NCI-H446 (cell line): Measurements from ENCODE around the gene OSCAR.

Experiments
- DNase-seq, 2 experiments: peaks; one replicate each; lab custom pipeline; 2025; lab: John Stamatoyannopoulos, UW

OSCAR gene, protein sequence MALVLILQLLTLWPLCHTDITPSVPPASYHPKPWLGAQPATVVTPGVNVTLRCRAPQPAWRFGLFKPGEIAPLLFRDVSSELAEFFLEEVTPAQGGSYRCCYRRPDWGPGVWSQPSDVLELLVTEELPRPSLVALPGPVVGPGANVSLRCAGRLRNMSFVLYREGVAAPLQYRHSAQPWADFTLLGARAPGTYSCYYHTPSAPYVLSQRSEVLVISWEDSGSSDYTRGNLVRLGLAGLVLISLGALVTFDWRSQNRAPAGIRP

GRCh38 chr19:54100561-54100960 lies at the start of gene OSCAR:
OSCAR (minus strand) TSS chr19:54100803; CDS start chr19:54100792, 11 bp downstream.
- no peak for DNase-seq

DNA sequence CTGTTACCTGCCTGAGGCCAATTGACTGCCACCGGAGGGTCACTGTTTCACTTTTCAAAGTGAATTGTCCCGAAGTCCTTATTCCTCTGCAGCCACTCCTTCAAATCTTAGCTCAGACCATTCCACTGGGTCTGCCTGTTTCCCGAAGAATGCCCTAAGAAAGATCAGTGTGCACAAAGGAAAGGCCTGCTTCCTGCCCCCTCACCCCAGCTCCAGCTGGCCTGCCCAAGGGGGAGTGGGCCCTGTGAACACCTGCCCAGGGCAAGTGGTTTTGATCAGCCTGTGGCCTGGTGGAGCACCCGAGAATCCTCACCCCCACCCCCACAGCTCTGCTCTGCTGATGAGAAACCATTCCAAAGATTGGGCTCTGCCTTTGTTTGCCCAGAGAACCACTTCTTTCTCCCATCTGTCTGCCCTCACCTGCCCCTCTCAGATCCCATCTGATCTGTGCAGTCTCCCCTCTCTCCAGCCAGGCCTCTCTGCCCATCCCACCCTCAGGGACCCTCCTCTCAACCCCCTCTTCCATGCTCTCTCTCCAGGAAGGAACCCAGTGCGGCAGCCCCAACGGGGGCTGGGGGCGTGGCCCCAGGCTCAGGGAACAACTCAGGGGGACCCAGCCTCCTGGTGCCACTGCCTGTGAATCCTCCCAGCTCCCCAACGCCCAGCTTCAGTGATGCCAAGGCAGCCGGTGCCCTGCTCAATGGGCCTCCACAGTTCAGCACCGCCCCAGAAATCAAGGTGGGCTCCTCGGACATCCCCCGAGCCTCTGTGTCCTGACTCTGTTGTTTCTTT lies 48.6 kb upstream of the OSCAR start:
- DNase-seq: no peak

- no peak for DNase-seq
These were observed 47.6 kb upstream of the OSCAR start for GRCh38 chr19:54148158-54148557.

DNA sequence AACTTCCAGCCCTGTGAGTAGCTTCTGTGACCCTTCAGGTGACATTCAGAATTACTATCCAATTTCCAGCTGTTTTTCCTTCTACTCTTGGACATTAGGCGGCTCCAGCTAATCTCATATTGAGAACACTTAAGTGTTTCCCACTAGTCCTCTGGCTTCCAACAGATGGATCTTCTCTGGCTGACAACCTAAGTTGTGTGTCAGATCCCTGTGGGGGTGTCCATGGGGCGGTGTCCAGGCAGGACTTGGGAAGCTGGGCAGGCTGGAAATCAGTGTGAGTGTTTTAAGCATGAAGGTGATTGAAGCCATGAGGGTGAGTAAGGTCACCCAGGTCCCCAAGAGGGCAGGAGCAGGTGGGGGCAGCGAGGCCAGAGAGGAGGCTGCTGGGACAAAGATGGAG lies 47.1 kb upstream of the OSCAR start:
- no peak for DNase-seq

- no peak for DNase-seq
These were observed 45.0 kb upstream of the OSCAR start for GRCh38 chr19:54145541-54146158.

DNA sequence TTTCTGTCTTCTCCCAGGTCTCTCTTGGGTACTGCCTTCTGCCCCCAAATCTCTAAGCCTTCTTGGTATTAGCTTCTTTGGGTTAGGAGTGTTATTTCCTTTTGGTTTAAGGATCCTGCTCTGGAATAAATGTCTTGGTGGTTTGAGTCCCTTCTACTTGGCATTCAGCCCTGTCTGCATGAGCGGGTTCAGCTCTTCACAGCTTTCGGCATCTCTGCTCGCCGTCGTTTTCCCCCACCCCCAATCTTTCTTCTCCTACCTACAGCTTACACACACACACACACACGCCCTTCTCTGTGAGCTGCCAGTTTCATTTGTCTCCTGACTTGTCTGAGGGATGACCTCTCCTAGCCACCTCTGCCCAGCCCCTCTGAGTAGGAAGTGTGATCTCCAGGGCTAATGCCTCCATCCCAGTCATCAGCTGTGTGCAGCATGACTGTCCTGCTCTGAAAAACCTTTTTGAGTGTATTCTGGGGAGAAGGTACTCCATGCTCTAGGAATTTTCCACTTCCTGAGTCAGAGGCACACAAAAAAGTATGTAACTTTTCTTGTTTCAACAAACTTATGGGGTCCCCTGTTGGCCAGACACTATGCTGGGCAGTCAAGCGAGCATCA lies 41.7 kb upstream of the OSCAR start:
- DNase-seq: no peak

DNA sequence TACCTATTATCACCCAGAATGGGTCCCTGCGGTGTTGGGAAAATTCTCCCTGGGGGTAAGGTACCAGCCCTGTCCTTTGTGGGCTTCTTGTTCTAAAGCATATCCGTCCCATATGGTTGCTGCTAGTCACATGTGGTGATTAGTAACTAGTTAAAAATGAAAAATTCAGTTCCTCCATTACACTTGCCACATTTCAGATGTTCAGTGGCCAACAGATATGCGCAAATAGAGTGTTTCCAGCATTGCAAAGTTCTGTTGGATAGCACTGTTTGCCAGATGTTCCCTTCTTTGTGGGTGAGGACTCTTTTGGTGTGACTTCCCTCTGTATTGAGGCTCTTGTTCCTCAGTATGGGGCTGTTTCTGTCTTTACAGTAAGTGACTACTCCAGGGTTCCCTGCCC lies 40.8 kb upstream of the OSCAR start:
- DNase-seq: no peak

GRCh38 chr19:54138489-54139256 lies 38.1 kb upstream of the OSCAR start:
- DNase-seq: no peak

DNA sequence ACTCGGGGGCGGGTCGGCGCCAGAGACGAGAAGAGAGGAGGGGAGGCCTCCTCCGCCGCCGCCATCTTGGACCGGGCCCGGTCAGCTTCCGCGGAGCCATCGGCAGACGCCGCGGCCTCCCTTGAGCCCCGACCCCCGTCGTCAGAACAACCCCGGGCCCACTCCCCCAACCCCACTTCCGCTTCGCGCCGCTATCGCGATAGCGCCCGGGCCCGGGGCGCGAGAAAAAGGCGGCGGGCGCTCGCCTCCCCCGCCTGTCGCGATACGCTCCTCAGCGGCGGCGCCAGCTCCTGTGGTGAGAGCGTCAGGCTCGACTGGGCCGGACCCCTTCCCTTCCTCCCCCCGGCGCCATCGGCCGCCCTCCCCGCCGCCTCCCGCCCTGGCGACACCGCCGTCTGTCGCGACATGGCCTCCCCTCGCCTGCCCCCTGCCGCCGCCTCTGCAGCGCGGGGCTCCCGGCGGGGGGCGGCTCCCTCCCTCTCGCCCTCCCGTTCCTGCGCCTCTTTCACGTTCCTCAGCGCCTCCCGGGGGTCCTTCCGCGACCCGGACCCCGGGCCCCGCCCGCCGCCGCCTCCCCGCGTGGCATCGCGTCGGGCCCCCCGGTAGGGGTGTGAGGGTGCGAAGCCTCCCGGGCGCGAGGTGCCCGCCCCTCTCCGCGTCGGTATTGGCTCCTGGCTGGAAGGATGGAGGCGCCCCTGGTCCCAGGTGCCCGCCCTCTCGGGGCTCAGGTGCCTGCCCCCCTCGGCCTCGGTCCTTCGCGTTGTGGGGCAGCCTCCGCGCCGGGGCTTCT lies 37.3 kb upstream of the OSCAR start, which contains the start of gene CNOT3:
CNOT3 (plus strand) TSS at position 64 of the 790 bp plus-strand sequence. CDS start 5,217 bp downstream, outside the sequence.
- DNase-seq: no peak

DNA sequence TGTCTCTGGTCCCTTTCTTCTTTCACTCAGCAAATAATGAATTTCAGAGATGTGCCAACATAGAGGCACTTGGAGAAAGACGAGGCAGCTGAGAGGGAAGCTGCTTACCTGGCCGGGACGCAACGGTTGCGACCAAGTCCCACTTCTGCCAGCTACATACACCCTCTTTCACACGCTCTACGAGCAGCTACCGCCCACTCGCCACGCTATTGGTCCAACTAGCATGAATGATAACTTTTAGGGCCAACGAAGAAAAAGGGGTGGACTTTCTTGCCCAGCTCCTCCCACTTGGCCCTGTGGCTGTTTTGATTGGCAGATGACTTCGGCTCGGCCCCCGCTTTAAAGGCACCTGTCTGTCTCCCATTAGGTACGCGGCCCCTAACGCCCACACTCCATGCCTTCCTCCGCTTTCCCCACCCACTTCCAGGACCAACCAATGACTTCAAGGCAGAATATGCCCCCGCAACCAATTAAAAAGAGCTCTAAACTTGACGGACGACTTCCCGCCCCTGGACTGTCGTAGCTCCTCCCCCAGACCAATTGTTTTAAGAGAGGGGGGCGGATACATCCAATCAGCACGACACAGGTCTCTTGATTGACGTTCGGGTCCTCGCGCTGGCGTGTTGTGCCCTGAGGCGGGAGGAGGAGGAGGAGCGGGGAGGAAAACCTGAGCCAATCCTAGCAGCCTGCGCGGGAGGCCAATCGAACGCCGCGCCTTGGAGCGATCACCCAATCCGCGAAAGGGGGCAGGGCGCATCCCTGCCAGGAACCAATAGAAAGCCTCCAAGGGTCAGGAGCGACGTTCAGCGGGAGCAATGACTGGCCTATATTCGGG lies 36.5 kb upstream of the OSCAR start:
- DNase-seq: peak; percentile 100

DNA sequence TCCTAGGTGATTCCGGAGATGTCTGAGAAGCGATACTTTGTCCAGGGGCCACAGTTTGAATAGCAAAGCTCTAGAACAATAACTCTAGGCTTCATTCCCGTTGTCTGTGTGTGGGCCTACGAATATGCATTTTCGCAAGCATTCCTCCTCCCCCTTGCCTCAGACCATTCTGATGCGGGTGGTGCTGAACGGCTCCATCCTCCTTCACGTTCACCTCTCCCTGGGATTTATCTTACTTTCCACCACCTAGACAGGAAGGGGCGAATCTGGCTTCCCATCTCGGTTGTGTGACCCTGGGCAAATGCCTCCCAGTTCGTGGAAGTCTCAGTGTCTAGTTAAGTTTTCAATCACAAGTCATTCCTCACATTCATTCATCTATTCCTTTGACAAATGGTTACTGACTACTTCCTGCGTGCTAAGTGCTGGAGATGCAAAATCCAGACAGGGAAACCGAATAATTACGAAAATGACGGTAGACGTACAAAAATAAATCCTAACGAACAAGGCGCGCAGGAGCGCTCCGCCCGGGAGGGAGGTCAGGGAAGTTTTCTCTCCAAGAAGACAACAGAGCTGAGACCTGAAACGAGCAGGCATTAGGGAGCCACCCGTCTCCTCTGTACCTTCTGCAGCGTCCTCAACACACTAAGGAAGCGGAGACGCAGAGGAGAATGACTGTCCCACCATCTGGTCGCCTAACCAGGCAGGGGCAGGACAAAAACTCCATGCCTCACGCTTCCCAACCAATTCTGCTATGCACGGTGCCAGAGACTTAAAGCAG lies 35.7 kb upstream of the OSCAR start:
- DNase-seq: no peak

GRCh38 chr19:54133957-54134590 lies 33.5 kb upstream of the OSCAR start:
- no peak for DNase-seq

DNA sequence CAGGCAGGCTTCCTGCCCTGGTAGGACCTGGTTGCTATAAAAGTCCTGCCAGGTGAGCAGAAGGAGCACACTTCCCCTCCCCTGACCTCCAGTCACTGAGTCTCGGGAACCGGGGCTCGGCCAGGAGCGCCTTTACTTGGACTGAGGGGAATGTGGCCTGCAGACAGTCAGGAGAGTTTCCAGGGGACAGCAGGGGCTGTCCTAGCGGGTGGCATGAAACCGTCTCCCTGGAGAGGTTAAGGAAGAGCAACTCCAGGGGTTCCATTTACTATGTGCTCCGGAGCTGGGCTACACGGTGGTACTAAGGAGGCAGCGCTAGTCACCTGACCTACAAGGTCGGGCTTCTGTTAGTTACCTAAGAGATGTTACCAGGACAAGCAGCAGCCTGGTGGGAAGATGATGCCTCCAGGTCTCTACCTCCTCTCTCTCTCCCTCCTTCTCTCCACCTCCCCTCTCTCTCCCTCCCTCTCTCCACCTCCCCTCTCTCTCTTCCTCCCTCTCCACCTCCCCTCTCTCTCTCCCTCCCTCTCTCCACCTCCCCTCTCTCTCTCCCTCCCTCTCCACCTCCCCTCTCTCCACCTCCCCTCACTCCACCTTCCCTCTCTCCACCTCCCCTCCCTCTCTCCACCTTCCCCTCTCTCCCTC lies 32.8 kb upstream of the OSCAR start:
- peak in 1 of 2 experiments; percentile 21 for DNase-seq

- no peak for DNase-seq
These were observed 29.0 kb upstream of the OSCAR start for GRCh38 chr19:54129617-54129996.

GRCh38 chr19:54128796-54129616 lies 28.4 kb upstream of the OSCAR start:
- no peak for DNase-seq

DNA sequence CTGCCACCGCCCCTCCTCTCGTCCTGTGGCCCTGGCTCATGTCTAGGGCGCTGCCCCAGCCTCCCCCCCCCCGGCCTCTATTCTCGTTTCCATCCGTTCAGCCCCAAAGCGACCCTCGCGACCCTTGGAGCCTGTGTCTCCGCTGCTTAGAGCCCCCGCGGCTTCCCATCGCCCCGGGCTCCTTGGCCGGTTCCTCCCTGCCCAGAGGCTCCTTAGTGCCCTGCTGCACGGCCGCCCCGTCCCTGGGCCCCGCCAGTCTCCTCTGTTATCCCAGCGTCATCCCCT lies 27.8 kb upstream of the OSCAR start:
- no peak for DNase-seq

DNA sequence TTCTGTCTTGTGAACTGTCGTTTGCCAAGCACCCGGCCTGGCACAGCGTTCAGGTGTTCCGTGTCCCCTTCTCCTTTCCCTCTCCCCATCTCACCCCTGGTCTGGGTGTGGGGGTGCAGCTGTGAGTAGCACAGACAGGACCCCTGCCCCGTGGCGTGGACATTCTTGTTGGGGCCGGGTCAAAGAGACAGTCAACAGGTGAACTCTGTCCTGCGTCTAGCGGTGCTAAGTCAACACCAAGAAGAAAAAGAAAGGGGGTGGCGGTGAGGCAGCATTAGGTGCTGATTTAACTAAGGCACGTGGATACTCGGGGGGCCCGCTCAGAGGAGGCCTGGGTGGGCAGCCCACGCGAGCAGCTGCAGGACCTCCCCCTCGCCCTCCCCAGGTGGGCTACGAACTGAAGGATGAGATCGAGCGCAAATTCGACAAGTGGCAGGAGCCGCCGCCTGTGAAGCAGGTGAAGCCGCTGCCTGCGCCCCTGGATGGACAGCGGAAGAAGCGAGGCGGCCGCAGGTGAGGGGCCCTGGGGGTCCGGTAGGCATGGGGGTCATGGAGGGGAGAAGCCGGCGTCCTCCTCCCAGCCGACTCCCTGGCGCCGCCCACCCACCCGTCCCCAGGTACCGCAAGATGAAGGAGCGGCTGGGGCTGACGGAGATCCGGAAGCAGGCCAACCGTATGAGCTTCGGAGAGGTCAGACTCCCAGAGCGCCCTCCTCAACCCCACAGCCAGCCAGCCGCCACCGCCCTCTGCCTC lies 27.3 kb upstream of the OSCAR start:
- no peak for DNase-seq
